Adipocyte (in vitro differentiated cells): Measurements from ENCODE around the gene TCEAL3.
A peak's percentile ranks its signal among the peaks of the same experiment; 100 is the strongest.
"Not testable (repeated sequence)": the region's sequence is repeated elsewhere in the genome, so short reads cannot be mapped to it uniquely, and the experiment has no call there.

Experiments used
- DNase-seq: peaks from one replicate; pipeline ENCODE4 v3.0.0-alpha.2; 2015; ENCODE audit warnings: low read depth
- H3K27me3 ChIP-seq: replicated peaks from 2 replicates; pipeline ENCODE4 v1.7.0; 2013; ENCODE audit warnings: mild to moderate bottlenecking, low read length, moderate library complexity; ENCODE audit not compliant: control insufficient read depth, insufficient read depth
- H3K36me3 ChIP-seq: 2 replicates; pipeline ENCODE4 v1.7.0; 2013; ENCODE audit warnings: low read length, mild to moderate bottlenecking, moderate library complexity; ENCODE audit not compliant: control insufficient read depth, insufficient read depth, severe bottlenecking
- H3K4me1 ChIP-seq: 2 replicates; pipeline ENCODE4 v1.7.0; 2013; ENCODE audit warnings: mild to moderate bottlenecking, low read length, moderate library complexity; ENCODE audit not compliant: control insufficient read depth, insufficient read depth
- H3K4me3 ChIP-seq: 2 replicates; pipeline ENCODE4 v1.7.0; 2013; ENCODE audit warnings: mild to moderate bottlenecking, low read length, moderate library complexity
- H3K9ac ChIP-seq: 2 replicates; pipeline ENCODE4 v1.7.0; 2013; ENCODE audit warnings: mild to moderate bottlenecking, low read length, moderate library complexity
- H3K9me3 ChIP-seq: 2 replicates; pipeline ENCODE4 v1.7.0; 2013; ENCODE audit warnings: mild to moderate bottlenecking, low read length, moderate library complexity; ENCODE audit not compliant: control insufficient read depth

The TCEAL3 gene

DNA sequence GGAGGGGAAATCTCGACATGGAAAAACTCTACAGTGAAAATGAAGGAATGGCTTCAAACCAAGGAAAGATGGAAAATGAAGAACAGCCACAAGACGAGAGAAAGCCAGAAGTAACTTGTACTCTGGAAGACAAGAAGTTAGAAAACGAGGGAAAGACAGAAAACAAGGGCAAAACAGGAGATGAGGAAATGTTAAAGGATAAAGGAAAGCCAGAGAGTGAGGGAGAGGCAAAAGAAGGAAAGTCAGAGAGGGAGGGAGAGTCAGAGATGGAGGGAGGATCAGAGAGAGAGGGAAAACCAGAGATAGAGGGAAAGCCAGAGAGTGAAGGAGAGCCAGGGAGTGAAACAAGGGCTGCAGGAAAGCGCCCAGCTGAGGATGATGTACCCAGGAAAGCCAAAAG is 21.1 kb upstream of the TCEAL3 start:
- DNase-seq: no peak
- H3K4me1 ChIP-seq: no peaks in the 10 kb centered on the region
- peaks cover 21% of the 10 kb centered on the region for H3K9me3 ChIP-seq
- no peaks in the 10 kb centered on the region for H3K27me3 ChIP-seq
- peaks cover 5% of the 10 kb centered on the region for H3K36me3 ChIP-seq
- H3K9ac ChIP-seq: peak overlapping the region; percentile 94
- H3K4me3 ChIP-seq: peak overlapping the region; percentile 91

DNA sequence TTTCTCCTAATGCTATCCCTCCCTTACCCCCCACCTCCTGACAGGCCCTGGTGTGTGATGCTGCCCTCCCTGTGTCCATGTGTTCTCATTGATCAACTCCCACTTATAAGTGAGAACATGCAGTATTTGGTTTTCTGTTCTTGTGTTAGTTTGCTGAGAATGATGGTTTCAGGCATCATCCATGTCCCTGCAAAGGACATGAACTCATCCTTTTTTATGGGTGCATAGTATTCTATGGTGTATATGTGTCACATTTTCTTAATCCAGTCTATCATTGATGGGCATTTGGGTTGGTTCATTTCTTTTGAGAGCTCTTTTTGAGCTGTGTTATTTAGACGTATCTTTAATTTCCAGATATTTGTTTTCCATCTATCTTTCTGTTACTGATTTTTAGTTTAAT is 15.5 kb upstream of the TCEAL3 start:
- not testable (repeated sequence) for DNase-seq, H3K4me3 ChIP-seq, H3K27me3 ChIP-seq, H3K9ac ChIP-seq, H3K4me1 ChIP-seq
- H3K9me3 ChIP-seq: peaks cover 16% of the 10 kb centered on the region
- H3K36me3 ChIP-seq: peaks cover 20% of the 10 kb centered on the region

DNA sequence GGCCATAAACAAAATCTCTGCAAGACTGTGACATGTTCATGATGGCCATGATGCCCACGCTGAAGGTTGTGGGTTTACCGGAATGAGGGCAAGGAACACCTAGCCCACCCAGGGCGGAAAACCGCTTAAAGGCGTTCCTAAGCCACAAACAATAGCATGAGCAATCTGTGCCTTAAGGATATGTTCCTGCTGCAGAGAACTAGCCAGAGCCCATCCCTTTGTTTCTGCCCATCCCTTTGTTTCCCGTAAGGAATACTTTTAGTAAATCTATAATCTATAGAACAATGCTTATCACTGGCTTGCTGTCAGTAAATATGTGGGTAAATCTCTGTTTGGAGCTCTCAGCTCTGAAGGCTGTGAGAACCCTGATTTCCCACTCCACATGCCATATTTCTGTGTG is 12.6 kb upstream of the TCEAL3 start:
- H3K4me1 ChIP-seq, H3K4me3 ChIP-seq, H3K27me3 ChIP-seq, DNase-seq, H3K9ac ChIP-seq: not testable (repeated sequence)
- Histone ChIP-seq H3K36me3 (peaks cover 15% of the 10 kb centered on the region), H3K9me3 (peaks cover 16% of the 10 kb centered on the region)

DNA sequence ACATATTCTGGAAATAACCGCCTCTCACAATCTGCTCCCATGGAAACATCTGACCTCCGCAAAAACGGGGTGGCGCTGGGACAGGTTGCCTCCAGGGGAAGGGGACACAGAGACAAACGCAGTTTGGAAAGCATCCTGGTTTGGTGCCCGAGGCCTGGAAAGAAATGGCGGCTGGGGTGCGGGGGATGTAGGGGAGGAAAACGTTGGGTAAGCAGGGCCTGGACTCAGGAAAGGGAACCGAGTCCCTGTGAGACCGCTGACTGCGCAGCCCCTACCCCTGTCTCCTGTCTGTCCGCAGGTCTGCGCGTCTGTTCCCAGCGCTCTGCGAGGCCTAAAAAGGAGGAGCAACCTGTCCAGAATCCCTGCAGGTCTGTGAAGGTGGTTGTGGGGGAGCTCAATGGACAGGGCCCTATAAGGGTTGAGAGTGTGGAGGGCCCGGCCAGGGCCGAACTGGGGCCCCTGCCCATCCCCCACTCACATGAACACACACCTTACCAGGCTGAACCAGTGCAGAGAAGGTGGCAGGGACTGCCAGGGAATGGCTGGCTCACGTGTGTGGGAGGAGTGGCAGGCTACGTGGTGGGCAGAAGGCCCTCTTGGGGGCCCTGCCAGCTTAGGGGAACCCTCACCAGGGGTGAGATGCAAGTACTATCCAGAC is 672 bp downstream of the TCEAL3 start:
- H3K27me3 ChIP-seq: peaks cover 3% of the 10 kb centered on the region
- peak overlapping the region; percentile 90 for H3K9ac ChIP-seq
- peak overlapping the region; percentile 81 for H3K4me3 ChIP-seq
- peaks cover 3% of the 10 kb centered on the region for H3K36me3 ChIP-seq
- H3K4me1 ChIP-seq: no peaks in the 10 kb centered on the region
- no peaks in the 10 kb centered on the region for H3K9me3 ChIP-seq
- peak; percentile 19 for DNase-seq

DNA sequence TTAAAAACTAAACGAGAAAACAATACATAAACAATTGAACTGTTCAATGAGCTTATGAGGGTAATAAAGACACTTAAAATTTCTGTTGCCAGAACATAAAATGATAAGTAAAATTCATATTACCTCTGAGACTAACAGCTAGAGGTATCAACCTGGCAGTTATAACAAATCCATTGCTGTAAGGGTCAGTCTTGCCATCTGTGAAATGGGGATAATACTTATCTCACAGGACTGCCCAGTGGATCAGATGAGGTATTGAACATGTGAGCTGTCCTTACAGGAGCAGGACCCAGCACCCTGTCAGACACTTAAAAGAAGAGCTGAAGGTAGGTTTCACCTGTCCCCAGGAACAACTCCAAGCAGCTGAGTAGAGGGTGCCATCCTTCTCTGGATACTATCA is 2.5 kb downstream of the TCEAL3 start:
- Histone ChIP-seq H3K9me3 (no peaks in the 10 kb centered on the region), H3K36me3 (peaks cover 3% of the 10 kb centered on the region), H3K9ac (no peak overlapping the region), H3K27me3 (peaks cover 3% of the 10 kb centered on the region), H3K4me1 (peaks cover 5% of the 10 kb centered on the region), H3K4me3 (no peak overlapping the region)
- no peak for DNase-seq

DNA sequence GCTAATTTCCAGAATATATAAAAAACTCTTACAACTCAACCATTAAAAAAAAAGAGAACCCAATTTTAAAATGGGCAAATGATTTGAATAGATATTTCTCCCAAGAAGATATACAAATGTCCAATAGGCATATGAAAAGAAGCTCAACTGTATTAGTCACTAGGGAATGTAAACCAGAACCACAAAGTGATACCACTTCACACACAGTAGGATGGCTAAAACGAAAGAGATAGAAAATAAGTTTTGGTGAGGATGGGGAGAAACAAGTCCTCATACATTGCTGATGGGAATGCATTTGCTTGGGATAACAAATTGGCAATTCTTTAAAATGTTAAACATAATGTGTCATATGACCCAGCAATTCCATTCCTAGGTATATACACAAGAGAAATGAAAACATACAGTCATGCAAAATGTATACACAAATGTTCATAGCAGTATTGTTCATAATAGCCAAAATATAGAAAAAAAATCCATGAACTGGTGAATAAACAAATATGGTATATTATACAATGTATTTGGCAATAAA is 5.7 kb downstream of the TCEAL3 start:
- peaks cover 3% of the 10 kb centered on the region for H3K27me3 ChIP-seq
- H3K9me3 ChIP-seq: no peaks in the 10 kb centered on the region
- peaks cover 3% of the 10 kb centered on the region for H3K36me3 ChIP-seq
- peaks cover 7% of the 10 kb centered on the region for H3K4me1 ChIP-seq
- no peak overlapping the region for H3K4me3 ChIP-seq
- no peak overlapping the region for H3K9ac ChIP-seq
- no peak for DNase-seq

DNA sequence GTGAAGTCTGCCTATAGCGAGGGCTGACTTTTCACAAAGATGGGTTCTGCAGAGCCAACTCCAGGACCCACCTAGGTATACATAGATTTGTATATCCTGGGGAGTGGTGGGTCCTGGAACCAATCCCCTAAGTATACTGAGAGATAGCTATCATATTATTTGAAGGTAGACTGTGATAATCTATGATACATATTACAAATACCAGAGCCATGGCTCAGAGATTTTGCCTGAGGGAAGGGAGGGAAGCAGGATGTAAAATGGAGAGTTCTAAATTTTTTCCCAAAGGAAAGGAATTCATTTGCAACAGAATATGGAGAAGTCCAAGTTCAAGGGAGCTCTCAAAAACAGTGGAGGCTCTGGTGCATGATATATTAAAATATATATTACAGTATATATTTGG is 7.2 kb downstream of the TCEAL3 start:
- Histone ChIP-seq H3K9me3 (peaks cover 3% of the 10 kb centered on the region), H3K27me3 (peaks cover 3% of the 10 kb centered on the region), H3K4me1 (peaks cover 7% of the 10 kb centered on the region), H3K9ac (no peak overlapping the region), H3K4me3 (no peak overlapping the region), H3K36me3 (peaks cover 3% of the 10 kb centered on the region)
- peak; percentile 45 for DNase-seq

DNA sequence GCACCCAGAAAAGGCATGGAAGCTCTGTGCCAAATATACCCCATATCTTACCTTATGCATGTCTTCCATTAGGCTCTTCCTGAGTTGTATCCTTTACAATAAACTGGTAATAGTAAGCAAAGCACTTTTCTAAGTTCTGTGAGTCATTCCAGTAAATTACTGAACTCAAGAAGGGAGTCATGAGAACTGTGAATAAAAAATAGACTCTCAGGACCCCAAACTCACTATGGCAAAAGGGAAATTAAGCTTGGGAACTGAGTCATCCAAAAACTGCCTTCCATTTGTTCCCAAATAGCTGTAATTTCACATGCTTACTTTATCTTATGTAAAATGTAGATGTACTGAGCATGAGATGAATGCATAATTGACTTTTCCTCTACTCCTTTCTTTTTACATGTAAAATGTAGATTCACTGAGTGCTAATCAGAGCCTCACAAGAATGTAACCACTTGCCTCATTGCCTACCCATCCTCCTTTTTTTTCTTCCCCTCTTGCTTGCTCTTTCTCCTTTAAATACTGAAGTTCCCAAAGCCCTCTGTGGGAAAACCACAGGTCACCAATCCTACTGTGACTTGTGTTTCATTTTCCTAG is 8.1 kb downstream of the TCEAL3 start:
- Histone ChIP-seq H3K36me3 (no peaks in the 10 kb centered on the region), H3K9me3 (peaks cover 9% of the 10 kb centered on the region), H3K4me1 (peaks cover 7% of the 10 kb centered on the region), H3K4me3 (no peak overlapping the region), H3K27me3 (peaks cover 3% of the 10 kb centered on the region), H3K9ac (no peak overlapping the region)
- no peak for DNase-seq

DNA sequence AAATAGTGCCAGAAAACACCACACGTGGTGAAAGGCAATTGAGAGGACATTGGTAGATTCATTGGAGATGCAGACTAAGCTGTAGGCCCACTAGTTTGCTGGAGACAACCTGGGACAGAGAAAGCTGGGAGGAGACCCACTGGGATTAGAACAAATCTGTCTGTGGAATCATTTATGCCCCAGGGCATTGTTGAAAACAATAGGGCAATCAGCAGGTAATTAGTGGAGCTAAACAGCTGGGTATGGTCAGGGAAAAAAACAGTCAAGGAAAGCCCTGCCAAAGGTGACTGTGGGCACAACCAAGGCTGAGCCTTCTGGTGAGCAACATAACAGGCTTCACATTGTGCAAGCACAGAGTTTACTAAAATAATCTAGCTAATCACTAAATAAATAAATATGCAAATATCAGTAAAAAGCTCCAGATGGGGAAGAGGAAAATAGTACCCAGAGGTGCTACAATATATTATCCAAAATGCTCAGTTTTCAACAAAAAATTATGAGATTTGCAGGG is 9.0 kb downstream of the TCEAL3 start:
- DNase-seq: peak; percentile 50
- peaks cover 9% of the 10 kb centered on the region for H3K9me3 ChIP-seq

DNA sequence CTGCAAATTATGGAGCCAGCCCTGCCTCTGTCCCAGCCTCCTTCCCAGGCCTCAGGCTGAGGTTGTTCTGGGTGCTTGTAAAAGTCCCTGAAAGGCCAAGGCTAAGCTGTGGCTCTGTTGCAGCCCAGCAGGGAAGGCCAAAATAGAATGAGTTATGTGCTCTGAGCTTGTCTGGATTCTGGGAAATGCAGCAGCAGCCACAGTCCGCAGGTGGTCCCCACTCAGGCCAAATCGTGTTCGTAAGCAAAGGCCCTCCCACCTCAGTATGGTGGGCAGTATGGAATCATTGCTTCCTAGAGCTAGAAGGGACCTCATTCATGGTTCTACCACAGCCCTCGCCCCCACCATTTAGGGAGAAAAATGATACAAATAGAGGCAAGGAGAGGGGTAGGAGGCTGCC is 16.3 kb downstream of the TCEAL3 start:
- no peak overlapping the region for H3K9ac ChIP-seq

More for the DNA sequence above, 9.0 kb downstream of the TCEAL3 start:
- Histone ChIP-seq H3K9ac (no peak overlapping the region), H3K27me3 (peaks cover 3% of the 10 kb centered on the region), H3K4me3 (no peak overlapping the region), H3K36me3 (no peaks in the 10 kb centered on the region), H3K4me1 (peaks cover 7% of the 10 kb centered on the region)

DNA sequence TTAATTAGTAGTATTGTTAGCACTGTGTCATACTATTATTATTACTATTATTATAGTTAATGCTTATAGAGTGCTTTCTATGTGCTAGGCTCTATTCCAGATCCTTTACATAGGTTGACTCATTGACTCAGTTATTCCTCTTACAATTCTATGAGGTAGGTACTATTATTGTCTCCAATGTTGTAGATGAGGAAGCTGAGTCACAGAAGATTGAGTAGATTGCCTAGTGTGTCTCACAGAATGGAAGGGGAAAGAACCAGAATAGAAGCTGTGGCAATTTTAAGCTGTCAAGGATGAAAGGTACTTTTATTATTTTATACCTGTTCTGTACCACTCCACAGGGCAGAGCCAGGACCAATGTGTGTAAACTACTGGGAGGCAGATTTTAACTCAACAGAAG is 19.1 kb downstream of the TCEAL3 start:
- Histone ChIP-seq H3K36me3 (no peaks in the 10 kb centered on the region), H3K9me3 (no peaks in the 10 kb centered on the region), H3K4me1 (peaks cover 13% of the 10 kb centered on the region), H3K9ac (no peak overlapping the region), H3K27me3 (peaks cover 3% of the 10 kb centered on the region), H3K4me3 (no peak overlapping the region)
- no peak for DNase-seq

More for the DNA sequence above, 16.3 kb downstream of the TCEAL3 start:
- no peak overlapping the region for H3K4me3 ChIP-seq
- peaks cover 9% of the 10 kb centered on the region for H3K9me3 ChIP-seq
- no peak for DNase-seq
- peaks cover 4% of the 10 kb centered on the region for H3K4me1 ChIP-seq
- no peaks in the 10 kb centered on the region for H3K36me3 ChIP-seq
- H3K27me3 ChIP-seq: peaks cover 3% of the 10 kb centered on the region
